ENCODE measurements around the gene AGBL1.

The AGBL1 gene

GRCh38 chr15:86362555-86362954 lies 282.9 kb downstream of the AGBL1 start:
- FAIRE-seq (no peak), DNase-seq (ENCODE audit: insufficient read length, low spot score) (no peak)
- no peak for TF ChIP-seq CTCF (IDR thresholded peaks at IDR 0.05; ENCODE audit: insufficient read depth, missing control alignments)

GRCh38 chr15:86373147-86373546 lies 293.5 kb downstream of the AGBL1 start:
- FAIRE-seq (no peak), DNase-seq (ENCODE audit: insufficient read length, low spot score) (no peak)
- TF ChIP-seq CTCF (IDR thresholded peaks at IDR 0.05; ENCODE audit: insufficient read depth, missing control alignments) = no peak

GRCh38 chr15:86375733-86376280 lies 296.1 kb downstream of the AGBL1 start:
- no peak for TF ChIP-seq CTCF (IDR thresholded peaks at IDR 0.05; ENCODE audit: insufficient read depth, missing control alignments)
- no peak for FAIRE-seq
- no peak for DNase-seq (ENCODE audit: insufficient read length, low spot score)

- FAIRE-seq (no peak), DNase-seq (ENCODE audit: insufficient read length, low spot score) (no peak)
- no peak for TF ChIP-seq CTCF (IDR thresholded peaks at IDR 0.05; ENCODE audit: insufficient read depth, missing control alignments)
Measured at GRCh38 chr15:86377914-86378313, 298.2 kb downstream of the AGBL1 start.

DNA sequence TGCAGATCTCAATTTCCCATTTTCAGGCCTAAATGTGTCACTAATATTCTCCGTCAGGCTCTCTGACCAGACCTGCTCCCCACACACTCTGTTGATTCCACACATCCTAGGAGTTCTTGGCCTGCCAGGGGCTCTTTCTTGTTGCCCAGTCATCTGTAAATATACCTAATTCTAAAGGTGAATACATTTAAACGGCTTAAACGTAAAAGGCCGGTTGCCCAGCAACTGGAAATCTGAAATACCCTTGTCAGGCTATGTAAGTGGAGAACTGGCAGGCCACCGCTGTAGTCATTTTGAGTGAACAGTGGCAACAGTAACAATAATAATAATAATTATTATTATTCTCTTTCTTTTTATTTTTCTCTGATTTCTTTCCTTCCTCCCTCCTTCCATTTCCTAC lies 302.7 kb downstream of the AGBL1 start:
- FAIRE-seq = no peak
- no peak for TF ChIP-seq CTCF (IDR thresholded peaks at IDR 0.05; ENCODE audit: insufficient read depth, missing control alignments)
- DNase-seq (ENCODE audit: insufficient read length, low spot score) = no peak

DNA sequence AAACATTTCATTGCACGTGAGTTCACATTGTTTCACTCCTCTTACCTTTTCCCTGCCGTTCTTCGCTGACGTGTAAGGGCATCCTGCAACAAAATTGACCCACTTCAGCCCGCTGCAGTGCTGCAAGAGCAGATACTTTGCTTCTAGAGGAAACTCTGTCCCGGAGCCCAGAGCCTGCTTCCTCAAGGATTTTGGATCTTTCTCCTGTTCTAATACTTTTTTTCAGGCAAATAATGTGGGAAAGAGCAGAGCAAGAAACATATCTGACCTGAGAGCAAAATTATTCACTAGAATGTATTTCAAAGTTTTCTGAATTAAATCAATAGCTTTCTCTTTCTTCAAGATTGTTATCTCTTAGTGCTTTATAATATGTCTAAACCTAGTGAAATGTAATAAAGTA lies 303.9 kb downstream of the AGBL1 start:
- DNase-seq (ENCODE audit: insufficient read length, low spot score) = no peak
- no peak for TF ChIP-seq CTCF (IDR thresholded peaks at IDR 0.05; ENCODE audit: insufficient read depth, missing control alignments)
- no peak for FAIRE-seq

- DNase-seq (ENCODE audit: insufficient read length, low spot score) (no peak), FAIRE-seq (no peak)
- TF ChIP-seq CTCF (IDR thresholded peaks at IDR 0.05; ENCODE audit: insufficient read depth, missing control alignments) = no peak
Measured at GRCh38 chr15:86384186-86384585, 304.5 kb downstream of the AGBL1 start.
